NOMO-1 treated with DMSO at 0.1 percent for 48 hours (cell line): ENCODE measurements around the gene CELSR1.

ENCODE experiments used
- DNase-seq: peaks from one replicate; lab custom pipeline; 2025; ENCODE audit not compliant: unreplicated experiment; lab: John Stamatoyannopoulos, UW

The CELSR1 gene

DNA sequence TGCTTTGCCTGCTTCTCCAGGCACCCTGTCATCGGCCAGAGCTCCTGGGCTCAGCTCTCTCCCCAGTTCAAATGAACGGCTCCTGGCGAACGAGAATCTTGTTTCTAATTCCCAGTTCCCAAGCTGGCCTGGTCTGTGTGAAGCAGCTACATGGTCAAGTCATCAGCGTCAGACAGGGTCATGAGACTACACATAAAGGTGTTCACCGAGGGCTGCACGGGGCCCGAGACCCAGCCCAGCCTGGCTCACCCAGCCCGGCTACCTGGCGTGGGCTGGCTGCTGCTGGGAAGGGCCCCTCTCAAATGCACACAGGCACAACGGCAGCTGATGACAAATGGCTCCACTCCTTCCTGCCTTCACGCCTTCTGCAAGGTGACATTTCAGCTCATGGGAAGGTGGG lies 14.6 kb upstream of the CELSR1 start:
- no peak for DNase-seq

DNA sequence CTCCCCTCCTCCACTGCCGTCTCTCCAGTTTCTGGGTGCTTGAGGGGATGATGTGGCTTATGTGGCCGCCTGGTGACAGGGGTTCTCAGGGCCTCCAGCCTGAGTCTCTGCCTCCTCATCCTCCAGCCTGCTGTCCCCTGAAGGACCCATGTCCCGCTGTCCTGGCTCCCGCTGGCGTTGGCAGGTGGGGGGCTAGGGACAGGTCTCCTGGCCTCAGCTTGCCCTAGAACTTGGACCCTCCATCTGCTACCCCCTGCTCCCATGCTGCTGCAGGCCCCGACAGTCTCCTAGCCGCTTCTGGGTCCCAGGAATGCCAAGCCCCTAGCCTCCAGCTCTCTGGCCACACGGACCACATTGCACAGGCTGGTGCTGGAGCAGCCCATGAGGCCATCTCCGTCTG lies 13.9 kb upstream of the CELSR1 start:
- DNase-seq = no peak

DNA sequence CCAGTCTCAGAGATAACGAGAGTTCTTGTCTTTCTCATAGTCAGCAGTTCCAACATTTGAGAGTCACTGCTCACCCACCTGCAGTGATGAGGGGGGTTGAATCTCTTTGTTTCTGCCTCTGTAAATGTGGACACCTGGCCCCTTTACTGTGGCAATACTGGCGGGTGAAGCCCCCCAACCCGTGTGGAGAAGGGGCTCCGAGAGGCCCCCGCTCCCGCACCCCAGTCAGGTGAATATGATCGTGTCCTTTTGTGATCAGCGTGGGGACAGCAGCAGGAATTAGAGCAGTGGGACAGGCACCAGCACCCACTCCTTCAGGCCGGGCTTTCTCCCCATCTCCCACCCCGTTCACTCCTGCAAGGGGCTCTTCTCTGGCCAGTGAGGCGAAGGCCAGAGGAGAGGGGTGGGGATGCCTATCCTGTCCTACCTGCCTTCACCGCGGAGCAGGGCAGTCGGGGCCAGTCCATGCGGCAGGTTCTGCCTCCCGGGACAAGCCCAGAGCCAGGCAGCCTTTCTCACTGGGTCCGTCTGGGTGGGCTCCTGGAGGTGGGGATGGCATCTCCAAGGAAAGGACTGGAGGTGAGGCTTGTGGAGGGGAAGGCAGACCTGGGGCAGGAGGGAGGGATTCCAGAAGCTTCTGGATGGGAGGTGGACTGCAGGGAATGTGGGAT lies 12.7 kb upstream of the CELSR1 start:
- DNase-seq = no peak

DNA sequence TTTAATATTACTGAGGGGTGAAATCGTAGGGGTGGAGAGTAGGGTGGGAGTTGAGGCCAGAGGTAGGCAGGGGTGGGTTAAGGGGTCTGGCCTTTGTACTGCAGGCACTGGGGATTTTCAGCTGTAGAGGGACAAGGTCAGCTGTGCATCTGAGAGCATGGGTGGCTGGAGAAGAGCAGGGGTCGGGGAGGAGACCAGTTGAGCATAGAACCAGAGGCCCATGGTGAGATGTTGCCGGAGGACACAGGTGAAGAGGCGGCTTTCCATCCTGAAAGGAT lies 12.1 kb upstream of the CELSR1 start:
- DNase-seq = no peak

DNA sequence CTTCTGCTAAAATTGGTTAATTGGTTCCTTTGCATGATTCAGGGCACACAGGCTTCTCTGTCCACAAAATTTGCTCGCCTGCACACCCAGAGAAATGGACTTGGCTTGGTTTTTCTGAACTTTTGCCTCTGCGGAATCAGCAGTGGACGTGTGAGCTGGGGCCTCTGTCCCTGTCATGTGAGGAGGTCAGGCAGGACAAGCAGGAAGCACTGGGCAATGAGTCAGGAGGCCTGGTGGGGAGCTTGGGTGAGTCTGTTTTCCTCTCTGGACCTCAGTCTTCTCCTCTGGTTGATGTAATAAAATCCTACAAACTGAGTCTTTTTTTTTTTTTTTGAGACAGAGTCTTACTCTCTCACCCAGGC lies 10.4 kb upstream of the CELSR1 start:
- DNase-seq = no peak

DNA sequence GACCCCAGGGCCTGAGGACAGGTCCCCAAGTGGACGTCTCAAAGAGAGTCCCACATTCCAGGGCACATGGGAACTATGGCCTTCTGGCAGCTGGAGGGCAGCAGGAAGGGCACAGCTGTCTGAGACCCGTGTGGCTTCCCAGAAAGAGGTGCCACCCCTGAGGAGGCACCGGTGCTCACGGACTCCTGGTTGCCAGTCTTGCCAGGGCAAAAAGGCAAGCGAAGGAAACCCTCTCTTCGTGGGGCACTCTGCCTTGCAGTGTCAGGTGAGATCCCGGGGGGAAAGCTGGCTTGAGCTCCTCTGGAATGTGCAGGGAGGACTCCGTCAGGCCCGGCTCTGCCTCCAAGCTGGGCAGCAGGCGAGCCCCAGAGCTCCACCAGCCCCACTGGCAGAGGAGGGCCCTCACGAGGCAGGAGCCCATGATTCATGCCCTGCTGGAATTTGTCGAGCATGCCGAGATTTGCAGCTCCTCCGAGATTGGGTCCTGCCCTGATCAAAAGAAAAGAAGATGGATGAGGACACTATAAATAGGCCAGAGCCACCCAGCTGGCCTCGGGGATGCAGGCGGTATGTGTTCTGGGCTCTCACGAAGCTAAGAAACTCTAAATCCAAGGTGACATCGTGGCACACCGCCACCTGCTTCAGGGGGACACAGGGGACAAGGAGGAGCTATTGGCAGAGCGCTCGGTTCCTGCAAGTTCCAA lies 9.9 kb upstream of the CELSR1 start:
- DNase-seq = peak; percentile 48

DNA sequence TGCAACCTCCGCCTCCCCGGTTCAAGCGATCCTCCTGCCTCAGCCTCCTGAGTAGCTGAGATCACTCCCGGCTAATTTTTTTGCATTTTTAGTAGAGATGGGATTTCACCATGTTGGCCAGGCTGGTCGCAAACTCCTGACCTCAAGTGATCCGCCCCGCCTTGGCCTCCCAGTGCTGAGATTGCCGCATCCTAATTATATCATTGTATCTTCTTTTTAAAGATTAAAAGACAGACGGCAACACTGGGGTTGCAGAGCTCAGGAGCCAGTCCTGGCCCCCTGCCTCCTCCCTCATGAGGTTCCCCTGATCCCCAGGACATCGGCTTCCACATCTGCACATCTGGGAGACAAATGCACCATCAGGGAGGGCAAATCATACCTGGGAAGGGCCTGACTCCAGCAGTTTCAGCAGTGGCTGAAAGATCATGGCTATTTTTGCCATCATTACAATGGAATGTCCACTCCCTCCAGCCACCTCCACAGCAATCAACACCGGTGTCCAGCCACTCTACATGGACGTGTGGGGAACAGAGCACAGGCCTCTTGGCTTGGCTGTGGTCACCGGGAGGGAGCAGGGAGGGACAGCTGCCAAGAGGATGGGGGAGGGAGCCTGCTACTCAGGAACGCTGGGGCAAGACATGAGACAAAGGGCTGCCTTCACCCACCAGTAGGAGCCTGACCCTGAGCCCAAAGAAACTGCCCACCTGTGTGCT lies 9.2 kb upstream of the CELSR1 start:
- no peak for DNase-seq

DNA sequence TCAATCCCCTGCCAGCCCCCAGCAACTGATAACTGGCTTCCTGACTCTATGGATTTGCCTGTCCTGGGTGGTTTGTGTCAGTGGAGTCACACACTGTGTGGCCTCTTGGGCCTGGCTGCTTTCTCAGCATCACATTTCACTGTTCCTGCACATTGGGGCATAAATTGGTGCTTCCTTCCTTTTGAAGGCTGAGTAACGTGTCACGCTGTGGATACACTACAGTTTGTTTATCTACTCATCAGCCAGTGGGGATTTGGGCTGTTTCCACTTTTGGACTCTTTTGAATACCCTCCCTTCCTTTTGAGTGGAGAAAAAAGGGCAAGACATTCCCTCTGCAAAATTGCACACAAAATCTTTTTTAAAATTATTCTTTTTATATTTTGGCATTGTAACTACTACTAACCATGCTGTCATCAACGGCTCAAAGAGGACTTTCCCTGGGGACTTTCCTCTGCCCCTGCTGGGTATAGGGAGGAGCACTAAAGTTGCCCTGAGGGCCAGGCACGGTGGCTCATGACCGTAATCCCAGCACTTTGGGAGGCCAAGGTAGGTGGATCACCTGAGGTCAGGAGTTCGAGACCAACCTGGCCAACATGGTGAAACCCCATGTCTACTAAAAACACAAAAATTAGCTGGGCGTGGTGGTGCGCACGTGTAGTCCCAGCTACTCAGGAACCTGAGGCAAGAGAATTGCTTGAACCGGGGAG lies 7.8 kb upstream of the CELSR1 start:
- DNase-seq = no peak

DNA sequence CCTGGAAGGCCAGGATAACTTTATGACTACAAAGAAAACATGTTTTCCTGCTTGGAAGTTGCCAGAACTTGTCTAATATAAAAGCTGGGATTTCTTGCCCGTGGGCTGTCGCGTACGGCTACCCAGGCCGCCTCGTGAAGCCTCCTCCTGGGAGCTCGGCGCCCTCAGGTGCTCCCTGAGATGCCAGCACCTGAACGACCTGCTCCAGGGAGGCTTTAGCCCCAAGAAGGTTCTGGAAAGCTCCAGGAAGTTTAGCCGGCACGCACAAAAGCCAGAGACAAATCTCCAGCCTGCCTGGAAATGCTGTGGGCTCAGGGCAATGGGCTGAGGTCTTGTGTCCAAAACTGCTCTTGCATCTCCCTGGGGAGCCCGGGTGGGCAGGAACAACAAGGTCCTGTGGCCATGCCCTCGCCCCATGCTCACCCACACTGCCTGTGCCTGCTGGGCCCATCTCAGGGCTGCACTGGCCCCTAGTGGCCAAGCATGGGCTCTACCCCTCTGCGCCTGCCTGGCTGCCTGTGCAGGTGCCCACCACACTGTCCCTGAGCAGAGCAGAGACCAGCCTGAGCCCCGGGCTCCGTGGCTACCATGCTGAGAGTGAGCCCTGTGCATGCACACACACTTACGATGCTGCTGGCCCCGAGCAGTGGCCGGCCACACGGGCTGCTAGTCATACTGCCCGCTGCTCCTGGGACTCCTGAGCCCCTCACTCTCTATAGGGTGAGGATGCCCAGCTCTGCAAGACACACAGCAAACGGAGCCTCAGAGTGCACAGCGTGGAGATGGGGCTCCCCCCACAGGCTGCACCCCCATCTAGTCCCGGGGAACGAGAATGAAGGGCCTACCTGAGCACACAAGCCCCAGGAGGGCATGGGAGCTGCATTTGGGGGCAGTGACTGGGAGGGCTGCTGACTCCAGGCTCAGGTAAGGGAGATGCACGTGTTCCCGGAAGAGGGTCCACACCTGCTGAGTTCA lies 4.9 kb upstream of the CELSR1 start:
- DNase-seq = peak; percentile 70

DNA sequence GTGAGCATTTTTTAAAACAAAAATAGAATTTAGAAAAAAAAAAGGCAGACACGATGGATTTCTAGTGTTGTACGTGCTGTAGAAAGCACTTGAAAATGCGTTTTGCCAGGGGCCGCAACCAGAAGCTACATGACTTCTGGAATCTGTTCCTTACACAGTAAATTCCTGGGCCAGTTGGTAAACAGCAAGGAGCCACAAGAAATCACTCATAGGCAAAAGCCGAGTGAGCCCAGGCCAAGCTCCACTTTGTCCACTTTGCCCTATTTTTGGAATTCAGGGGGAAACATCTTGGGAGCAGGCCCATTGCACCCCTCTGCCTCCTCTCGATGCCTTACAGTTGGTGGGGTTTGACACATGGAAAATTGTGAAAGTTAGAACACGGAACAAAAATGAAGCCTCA lies 4.1 kb upstream of the CELSR1 start:
- DNase-seq = no peak

DNA sequence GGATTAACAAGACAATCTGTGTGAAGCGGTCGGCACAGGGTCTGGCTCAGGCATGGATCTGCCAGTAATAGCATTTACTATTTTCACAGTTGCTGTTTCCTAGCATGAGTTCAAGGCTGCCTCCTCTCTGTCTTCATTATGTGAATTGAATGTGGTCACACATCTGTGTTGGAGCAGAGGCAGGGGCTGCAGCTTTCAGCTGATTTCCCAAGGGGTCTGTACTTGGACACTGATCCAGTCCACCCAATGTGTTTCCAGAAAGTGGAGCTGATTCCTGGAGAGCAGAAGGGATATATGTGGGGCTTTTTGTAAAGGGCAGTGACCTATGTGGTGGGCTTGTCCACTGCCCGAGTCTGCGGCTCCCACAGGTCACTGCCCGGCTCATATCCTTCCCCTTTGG lies 3.5 kb upstream of the CELSR1 start:
- no peak for DNase-seq

DNA sequence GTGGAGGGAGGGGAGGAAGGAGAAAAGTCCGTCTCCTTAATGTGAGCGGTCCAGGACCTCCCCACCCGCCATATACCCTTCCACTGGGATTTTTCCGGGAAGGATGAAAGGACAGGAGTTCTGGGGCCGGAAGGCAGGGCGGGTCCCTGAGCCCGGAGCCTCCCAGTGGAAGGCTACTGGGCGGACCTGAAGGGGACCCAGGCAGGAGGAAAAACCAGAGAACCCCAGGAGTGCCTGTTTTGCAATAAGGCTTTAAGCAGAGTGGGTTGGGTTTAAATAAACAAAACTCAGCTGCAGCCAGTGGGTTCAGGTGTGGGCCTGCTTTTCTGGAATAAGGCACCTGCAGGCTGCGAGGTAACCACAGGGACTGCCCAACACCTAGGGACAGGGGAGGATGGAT lies 1.7 kb upstream of the CELSR1 start:
- no peak for DNase-seq

DNA sequence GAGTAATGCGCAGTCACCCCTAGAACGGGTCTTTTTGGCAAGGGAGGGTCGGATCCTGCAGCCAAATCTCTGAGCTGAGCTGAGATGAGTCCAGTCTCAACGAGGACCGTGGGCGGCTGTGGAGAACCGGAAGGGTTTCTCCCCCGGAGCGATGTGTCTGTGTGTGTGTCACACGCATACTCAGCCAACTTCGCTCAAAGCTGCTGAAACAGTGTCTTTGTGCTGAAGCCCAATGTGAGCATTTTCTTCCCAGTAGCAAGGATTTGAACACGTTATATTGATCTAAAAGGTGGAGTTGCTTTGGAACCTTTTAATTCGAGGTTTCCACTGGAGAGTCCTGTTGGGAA lies 1.4 kb upstream of the CELSR1 start:
- peak; percentile 12 for DNase-seq

DNA sequence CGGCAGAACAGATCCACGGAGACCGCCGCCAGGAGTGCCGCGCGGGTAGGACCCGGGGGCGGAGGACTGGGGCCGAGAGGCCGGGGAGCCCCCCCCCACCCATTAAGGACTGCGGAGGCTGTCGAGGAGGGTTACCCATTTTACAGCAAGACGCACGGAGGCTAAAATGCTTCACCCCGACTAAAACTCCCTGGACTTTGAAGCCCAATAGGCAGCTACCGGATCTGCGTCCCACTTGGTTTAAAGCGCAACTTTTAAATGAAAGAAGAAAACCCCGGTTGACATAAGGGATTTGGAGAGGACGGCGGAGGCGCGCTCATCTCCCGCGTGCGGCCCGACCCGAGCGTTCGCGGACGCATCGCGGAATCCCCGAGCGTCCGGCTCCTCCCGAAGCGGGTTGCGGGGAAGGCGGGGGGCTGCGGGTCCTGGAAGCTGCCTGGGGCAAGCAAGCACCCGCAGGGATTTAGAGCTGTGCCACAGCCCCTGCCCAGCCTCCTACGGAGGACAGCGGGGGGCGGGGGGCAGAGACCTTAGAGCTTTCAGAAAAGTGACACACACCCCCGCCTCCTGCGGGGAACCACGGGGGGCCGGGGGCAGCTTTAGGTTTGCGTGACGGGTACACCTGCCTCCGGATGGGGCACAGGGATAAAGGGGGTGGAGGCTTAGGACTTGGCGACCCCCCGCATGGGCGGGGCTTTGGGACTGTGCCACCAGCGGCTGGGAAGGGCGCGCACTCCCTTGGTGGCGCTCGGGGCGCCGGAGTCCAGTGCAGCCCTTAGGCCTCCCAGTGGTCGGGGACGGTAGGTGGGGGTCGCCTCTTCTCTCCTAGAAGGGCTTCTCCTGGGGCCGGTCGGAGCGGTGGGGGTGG lies 760 bp upstream of the CELSR1 start:
- DNase-seq = no peak

DNA sequence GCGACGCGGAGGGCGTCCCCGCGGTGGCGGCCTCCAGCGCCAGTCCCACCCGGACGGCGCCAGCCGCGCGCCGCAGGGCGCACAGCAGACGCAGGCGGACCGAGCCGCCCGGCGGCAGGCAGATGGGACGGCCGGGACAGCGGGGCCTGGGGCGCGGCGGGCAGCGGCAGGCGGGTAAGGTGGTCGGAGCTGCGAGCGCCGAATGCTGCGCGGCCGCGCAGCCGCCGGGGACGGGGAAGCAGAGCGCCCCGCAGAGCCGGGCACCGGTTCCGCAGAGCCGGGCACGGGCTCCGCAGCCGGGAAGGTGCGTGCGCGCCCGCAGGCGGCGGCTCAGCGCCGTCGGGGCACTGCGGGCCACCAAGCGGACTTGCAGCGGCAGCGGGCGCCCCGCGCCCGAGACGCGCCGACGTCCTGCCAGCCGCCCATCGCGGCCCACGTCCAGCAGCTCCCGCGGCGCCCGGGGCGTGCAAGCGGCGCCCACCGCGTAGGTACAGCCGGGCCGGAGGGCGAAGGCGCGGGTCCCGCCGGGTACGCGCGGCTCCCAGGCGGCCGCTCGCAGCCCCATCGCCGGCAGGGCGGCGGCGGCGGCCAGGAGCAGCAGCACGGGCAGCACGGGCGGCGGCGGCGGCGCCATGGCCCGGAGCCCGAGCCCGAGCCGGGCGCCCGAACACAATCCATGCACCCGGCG lies 739 bp downstream of the CELSR1 start:
- DNase-seq = no peak

DNA sequence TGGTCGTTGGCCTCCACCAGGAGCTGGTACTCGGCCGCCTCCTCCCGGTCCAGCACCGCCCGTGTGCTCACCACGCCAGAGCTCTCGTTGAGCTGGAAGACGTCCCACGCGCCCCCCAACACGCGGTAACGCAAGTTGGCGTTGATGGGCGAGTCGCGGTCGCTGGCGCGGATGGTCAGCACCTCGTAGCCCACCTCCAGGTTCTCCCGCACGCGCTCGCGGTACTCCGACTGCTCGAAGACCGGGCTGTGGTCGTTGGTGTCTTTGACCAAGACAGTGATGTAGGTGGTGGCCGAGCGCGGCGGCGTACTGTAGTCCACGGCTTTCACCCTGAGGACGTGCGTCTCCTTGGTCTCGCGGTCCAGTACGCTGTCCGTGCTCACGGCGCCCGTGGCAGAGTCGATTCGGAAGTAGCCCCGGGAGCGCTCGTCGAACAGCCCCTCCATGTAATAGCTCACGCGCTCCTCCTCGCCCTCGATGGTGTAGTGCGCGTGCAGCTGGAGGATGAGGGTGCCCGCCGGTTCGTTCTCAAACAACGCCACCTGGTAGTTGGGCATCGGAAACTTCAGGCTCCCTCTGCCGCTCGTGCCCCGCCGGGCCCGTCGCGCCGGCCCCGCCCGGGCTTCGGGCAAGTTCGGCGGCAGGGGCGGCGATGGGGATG lies 1.4 kb downstream of the CELSR1 start:
- no peak for DNase-seq

DNA sequence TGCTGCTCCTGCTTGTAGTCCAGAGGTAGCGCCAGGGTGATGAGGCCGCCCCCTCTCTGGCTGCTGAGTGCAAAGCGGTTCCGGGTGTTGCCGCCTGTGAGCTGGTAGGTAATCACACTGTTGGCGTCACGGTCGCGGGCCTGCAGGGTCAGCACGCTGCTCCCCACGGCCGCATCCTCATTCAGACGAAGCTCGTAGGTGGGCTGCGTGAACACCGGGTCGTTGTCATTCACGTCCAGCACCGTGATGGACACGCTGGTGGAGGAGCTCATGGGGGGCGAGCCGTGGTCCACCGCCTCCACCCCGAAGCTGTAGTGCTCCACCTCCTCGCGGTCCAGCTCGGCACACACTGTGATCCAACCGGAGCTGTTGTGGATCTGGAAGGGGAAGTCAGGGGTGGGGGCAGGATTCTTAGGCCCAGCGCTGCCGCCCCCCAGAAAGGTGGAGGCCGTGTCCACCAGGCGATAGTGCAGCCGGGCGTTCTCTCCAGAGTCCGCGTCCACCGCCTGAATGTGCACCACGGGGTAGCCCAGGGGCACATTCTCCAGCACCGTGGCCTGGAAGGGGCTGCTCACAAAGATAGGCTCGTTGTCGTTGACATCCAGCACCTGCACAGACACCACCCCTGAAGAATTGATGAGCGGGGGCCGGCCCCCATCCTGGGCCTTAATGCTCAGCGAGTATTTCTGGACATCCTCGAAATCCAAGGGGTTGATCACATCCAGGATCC lies 2.4 kb downstream of the CELSR1 start:
- no peak for DNase-seq

DNA sequence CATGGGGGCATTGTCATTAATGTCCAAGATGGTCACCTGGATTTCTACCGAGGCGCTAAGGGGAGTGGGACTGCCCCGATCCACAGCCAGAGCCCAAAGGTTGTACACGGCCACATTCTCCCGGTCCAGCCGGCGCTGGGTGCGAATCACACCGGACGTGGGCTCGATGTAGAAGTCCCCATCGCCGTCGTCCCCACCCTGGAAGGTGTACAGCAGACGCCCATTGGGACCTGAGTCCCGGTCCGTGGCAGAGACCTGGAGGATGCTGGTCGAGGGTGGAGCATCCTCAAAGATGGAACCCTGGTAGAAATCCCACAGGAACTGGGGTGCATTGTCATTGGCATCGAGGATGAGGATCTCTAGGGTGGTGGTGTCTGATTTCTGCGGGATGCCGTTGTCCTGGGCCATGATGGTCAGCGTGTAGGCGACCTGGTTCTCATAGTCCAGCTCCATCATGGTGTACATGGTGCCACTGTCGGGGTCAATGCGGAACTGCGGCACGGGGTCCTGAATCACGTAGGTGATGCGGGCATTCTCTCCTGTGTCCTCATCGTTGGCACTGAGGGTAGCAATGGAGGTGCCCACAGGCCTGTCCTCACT lies 3.1 kb downstream of the CELSR1 start:
- DNase-seq = no peak
